Pulmonary artery endothelial cell (primary cell): ENCODE data around the gene TMTC2. TPM values are rescaled to one million over a fixed set of nuclear protein-coding genes. Genes with fewer than 3 reads are reported as not detected.
"Not testable (repeated sequence)": the region's sequence is repeated elsewhere in the genome, so short reads cannot be mapped to it uniquely, and the experiment has no call there.

ENCODE experiments used
- DNase-seq: peaks from one replicate; pipeline ENCODE4 v3.0.0-alpha.2; 2011; ENCODE audit warnings: low read depth, low spot score
- total RNA-seq: library from RNA; depleted of rRNA; stranded (reverse); fragments of >200 nt; gene quantifications from 2 replicates; pipeline ENCODE4 v1.2.3, GENCODE V29; 2014

TMTC2 gene
- total RNA-seq, 1 donor from 2014 or later, result 3.6 TPM

- DNase-seq, result no peak
Measured at GRCh38 chr12:82787016-82787415, 100.3 kb downstream of the TMTC2 start.

GRCh38 chr12:82788594-82788993 is 101.9 kb downstream of the TMTC2 start:
- no peak for DNase-seq

- no peak for DNase-seq
Measured at GRCh38 chr12:82789674-82790073, 103.0 kb downstream of the TMTC2 start.

GRCh38 chr12:82793751-82794281 is 107.1 kb downstream of the TMTC2 start:
- no peak for DNase-seq

GRCh38 chr12:82797480-82797879 is 110.8 kb downstream of the TMTC2 start:
- no peak for DNase-seq

GRCh38 chr12:82800185-82800584 is 113.5 kb downstream of the TMTC2 start:
- no peak for DNase-seq

GRCh38 chr12:82801951-82802610 is 115.4 kb downstream of the TMTC2 start:
- no peak for DNase-seq

- no peak for DNase-seq
Measured at GRCh38 chr12:82803201-82803600, 116.5 kb downstream of the TMTC2 start.

- DNase-seq, result no peak
Measured at GRCh38 chr12:82804601-82805000, 117.9 kb downstream of the TMTC2 start.

- DNase-seq, result not testable (repeated sequence)
Measured at GRCh38 chr12:82805004-82805403, 118.3 kb downstream of the TMTC2 start.

- DNase-seq, result no peak
Measured at GRCh38 chr12:82805812-82806497, 119.2 kb downstream of the TMTC2 start.

- no peak for DNase-seq
Measured at GRCh38 chr12:82807132-82807737, 120.5 kb downstream of the TMTC2 start.

- DNase-seq, result no peak
Measured at GRCh38 chr12:82810568-82810967, 123.9 kb downstream of the TMTC2 start.

GRCh38 chr12:82817368-82817767 is 130.7 kb downstream of the TMTC2 start:
- no peak for DNase-seq

- DNase-seq, result no peak
Measured at GRCh38 chr12:82818271-82819035, 131.7 kb downstream of the TMTC2 start.

GRCh38 chr12:82826505-82826904 is 139.8 kb downstream of the TMTC2 start:
- no peak for DNase-seq

- DNase-seq, result no peak
Measured at GRCh38 chr12:82832096-82832495, 145.4 kb downstream of the TMTC2 start.

- DNase-seq, result no peak
Measured at GRCh38 chr12:82832981-82833380, 146.3 kb downstream of the TMTC2 start.

- no peak for DNase-seq
Measured at GRCh38 chr12:82833481-82833880, 146.8 kb downstream of the TMTC2 start.

GRCh38 chr12:82835217-82835616 is 148.5 kb downstream of the TMTC2 start:
- DNase-seq, result no peak

- DNase-seq, result no peak
Measured at GRCh38 chr12:82838131-82838551, 151.4 kb downstream of the TMTC2 start.

- no peak for DNase-seq
Measured at GRCh38 chr12:82838827-82839226, 152.1 kb downstream of the TMTC2 start.
